ENCODE data around the gene USP22.
A peak's percentile ranks its signal among the peaks of the same experiment; 100 is the strongest.

GRCh38 chr17:20992987-20993862 lies 49.6 kb downstream of the USP22 start:
- TF ChIP-seq POLR2AphosphoS5 (IDR thresholded peaks at IDR 0.05; ENCODE audit: low read depth, low read length) (no peak), CTCF (IDR thresholded peaks at IDR 0.05; ENCODE audit: control extremely low read depth in 1 of 3, insufficient read depth in 1 of 3, low read depth in 1 of 3, low read length in 3 of 3) (peak; percentile 75 to 87 (median 79)), TBP (IDR thresholded peaks at IDR 0.05; ENCODE audit: low read depth, low read length) (0 out of 2 replicates have a peak, but pooled peaks have one; percentile 14), TAF1 (IDR thresholded peaks at IDR 0.05; ENCODE audit: low read depth, low read length) (no peak), KDM4A (IDR thresholded peaks at IDR 0.05; ENCODE audit: low read depth, low read length, severe bottlenecking) (no peak), FOSL1 (IDR thresholded peaks at IDR 0.05; ENCODE audit: insufficient read depth, low read depth, low read length) (no peak), CHD7 (IDR thresholded peaks at IDR 0.05; ENCODE audit: insufficient replicate concordance, low read length) (no peak), CEBPB (IDR thresholded peaks at IDR 0.05; ENCODE audit: low read depth, low read length) (no peak), RAD21 (IDR thresholded peaks at IDR 0.05 in 1 of 2, conservative IDR thresholded peaks at IDR 0.05 in 1 of 2; ENCODE audit: low read depth in 2 of 2, low read length in 2 of 2) (peak; percentile 76 to 78), E2F6 (IDR thresholded peaks at IDR 0.05) (no peak), EZH2 (IDR thresholded peaks at IDR 0.05; ENCODE audit: low read depth, low read length, severe bottlenecking) (no peak)

Data from H1 (cell line).